ENCODE data around the gene UGT1A3.
A peak's percentile ranks its signal among the peaks of the same experiment; 100 is the strongest.
"Not testable (repeated sequence)": the region's sequence is repeated elsewhere in the genome, so short reads cannot be mapped to it uniquely, and the experiment has no call there.

Gene UGT1A3

DNA sequence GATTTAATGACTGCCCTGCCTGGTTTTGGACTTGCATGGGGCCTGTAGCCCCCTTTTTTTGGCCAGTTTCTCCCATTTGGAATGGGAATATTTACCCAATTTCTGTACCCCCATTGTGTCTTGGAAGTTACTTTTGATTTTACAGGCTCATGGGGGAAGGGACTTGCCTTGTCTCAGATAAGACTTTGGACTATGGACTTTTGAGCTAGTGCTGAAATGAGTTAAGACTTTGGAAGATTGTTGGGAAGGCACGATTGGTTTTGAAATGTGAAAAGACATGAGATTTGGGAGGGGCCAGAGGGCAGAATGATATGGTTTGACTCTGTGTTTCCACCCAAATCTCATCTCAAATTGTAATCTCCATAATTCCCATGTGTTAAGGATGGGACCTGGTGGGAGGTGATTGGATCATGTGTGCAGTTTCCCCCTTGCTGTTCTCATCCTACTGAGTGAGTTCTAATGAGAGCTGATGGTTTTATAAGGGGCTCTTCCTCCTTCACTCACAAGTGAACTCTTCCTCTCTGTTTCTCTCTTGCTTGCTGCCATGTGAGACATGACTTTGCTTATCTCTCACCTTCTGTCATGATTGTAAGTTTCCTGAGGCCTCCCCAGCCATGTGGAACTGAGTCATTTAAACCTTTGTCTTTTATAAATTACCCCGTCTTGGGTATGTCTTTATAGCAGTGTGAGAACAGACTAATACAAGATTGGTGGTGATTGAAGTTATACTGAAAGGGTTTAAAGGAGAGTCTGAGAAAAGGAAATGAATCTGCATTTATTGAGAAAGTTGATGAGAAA lies 22.6 kb downstream of the UGT1A3 start:
- not testable (repeated sequence) for DNase-seq (ENCODE audit: low read depth); H3K4me3 ChIP-seq (ENCODE audit: low read depth, low read length)

DNA sequence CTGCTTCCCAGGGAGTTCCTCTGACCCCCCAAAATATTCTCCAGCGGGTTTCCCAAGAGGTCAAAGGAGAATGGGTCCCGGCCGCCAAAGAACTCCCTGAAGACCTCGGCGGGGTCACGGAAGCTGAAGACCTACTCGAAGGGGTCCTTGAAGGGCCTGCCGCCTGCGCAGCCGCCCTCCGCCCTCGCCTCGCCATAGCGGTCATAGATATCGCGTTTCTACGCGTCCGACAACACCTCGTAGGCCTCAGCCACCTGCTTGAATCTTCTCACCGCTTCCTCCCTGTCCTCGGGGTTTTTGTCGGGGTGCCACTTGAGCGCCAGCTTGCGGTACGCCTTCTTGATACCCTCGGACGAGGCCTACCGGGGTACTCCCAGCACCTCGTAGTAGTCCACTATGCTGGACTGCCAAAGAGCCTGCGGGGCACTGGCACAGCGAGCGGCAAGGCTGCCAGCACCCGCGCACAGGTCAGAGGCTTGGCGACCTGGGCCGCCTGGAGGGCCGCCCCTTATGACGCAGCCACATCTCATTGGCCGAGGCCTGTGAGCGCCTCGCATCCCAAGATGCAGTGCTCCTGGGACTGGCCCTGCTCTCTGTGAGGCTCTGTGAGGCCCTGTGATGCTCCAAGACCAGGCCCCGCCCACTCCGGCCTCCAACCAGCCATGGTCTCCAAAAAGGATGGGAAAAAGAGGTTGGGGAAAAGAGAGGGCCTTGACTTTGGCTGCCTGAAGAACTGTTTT lies 26.2 kb downstream of the UGT1A3 start:
- H3K4me3 ChIP-seq (ENCODE audit: low read depth, low read length) = no peak overlapping the region
- DNase-seq (ENCODE audit: low read depth) = no peak

DNA sequence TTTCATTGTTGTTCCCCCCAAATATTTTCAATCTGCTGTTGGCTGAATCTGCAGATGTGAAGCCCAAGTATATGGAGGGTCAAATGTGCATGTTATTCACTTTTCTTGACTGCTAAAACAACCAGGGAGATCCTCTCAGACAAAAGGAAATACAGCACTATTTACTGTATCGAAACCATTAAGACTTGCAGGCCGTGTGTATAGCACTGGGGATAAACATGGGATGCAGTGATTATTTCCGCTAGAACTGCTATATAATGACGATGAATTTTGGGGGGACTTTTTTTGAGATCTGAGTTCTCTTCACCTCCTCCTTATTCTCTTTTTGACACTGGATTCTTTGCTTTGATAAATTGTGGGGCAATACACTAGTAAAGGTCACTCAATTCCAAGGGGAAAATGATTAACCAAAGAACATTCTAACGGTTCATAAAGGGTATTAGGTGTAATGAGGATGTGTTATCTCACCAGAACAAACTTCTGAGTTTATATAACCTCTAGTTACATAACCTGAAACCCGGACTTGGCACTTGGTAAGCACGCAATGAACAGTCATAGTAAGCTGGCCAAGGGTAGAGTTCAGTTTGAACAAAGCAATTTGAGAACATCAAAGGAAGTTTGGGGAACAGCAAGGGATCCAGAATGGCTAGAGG lies 27.7 kb downstream of the UGT1A3 start:
- no peak for DNase-seq (ENCODE audit: low read depth)
- H3K4me3 ChIP-seq (ENCODE audit: low read depth, low read length) = no peak overlapping the region

DNA sequence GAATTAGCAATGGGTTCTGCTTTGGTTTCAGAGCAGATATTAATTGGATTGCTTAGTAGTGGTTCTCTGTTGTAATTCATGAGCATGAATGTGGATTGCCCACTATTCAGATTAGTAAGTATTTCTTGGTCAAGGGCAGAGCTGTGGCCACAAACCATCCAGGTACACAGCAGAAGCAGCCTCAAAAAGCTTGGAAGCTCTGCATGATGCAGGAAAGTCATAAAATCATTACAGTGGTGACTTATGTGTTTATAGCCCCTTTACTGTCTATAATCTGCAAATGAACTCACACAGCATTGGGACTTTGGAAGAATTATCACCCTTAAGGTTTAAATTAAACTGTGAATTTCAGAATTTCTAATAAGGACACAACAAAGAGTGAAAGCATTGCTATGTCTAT lies 29.3 kb downstream of the UGT1A3 start:
- DNase-seq (ENCODE audit: low read depth) = no peak

DNA sequence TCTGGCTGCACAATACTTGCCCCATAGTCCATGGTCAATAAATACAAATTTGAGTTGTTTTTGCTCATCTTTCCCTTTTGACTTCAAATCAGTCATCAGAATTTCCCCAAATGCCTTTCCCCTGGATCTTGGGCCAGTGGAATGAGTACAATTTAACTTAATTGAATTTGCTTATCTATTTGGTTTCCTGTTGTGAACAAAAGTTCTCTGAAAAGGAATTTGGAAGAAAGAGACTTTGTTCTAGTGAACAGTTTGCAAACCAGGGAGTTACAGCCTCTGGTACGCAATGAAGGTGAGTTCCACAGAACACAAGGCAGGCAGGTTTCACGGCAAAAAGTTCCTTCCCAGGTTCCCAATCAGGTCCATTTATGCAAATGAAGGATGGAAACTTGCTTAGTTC lies 30.0 kb downstream of the UGT1A3 start:
- no peak overlapping the region for H3K4me3 ChIP-seq (ENCODE audit: low read depth, low read length)
- no peak for DNase-seq (ENCODE audit: low read depth)

More for the DNA sequence above, 29.3 kb downstream of the UGT1A3 start:
- no peak overlapping the region for H3K4me3 ChIP-seq (ENCODE audit: low read depth, low read length)

DNA sequence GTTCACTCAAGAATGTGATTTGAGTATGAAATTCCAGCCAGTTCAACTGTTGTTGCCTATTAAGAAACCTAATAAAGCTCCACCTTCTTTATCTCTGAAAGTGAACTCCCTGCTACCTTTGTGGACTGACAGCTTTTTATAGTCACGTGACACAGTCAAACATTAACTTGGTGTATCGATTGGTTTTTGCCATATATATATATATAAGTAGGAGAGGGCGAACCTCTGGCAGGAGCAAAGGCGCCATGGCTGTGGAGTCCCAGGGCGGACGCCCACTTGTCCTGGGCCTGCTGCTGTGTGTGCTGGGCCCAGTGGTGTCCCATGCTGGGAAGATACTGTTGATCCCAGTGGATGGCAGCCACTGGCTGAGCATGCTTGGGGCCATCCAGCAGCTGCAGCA lies 31.2 kb downstream of the UGT1A3 start, which contains the start of gene UGT1A1:
TSS of gene UGT1A1 (plus strand) at position 228 of the 400 bp plus-strand sequence. CDS start at position 246, 18 bp downstream.
- DNase-seq (ENCODE audit: low read depth) = no peak
- no peak within 1 kb of the TSS for H3K4me3 ChIP-seq (ENCODE audit: low read depth, low read length)

DNA sequence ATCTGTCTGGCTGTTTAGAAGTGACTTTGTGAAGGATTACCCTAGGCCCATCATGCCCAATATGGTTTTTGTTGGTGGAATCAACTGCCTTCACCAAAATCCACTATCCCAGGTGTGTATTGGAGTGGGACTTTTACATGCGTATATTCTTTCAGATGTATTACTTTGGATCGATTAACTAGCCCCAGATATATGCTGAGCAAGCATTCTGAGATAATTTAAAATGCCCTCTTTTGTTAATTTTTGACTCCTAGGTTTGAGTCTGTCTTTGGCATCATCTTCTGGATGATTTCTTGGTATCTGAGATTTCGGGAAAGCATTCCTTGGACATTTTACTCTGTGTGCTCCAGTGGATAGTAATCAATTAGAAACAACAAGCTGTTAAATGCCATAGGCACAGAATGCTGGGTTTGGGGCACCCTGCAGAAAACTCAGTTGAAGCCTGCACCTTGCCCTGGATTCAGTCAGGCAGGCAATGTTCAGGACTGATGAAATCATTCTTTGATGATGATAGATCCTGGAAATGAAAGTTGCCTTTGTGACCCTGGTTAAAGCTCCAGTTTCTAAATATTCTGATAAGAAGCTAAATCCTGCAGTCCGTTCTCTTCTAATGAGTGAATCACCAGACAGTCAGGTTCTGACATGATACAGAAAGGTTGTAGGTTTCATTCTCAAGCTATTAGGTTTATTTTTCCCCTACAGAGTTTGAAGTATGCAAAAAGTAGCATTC lies 32.4 kb downstream of the UGT1A3 start:
- DNase-seq (ENCODE audit: low read depth) = no peak
- H3K4me3 ChIP-seq (ENCODE audit: low read depth, low read length) = no peak overlapping the region

DNA sequence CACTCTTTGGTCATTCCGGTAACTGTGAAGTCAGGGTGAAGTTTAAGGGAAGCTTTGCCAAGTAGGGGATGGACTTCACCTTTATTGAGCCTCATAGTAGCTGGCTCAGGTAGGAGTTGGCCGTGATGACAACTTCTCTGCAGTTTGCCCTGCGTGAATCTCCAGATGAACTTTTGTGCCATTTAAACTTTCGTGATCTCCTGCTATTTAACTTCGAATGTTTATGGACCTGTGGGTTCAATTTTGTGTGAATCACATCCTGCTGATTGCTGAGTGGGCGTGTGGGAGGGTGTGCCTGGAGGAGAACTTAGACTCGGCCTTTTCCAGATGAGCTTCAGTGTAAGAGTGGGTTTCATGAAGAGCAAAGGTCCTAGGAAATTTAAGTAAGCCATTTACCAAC lies 35.4 kb downstream of the UGT1A3 start:
- H3K4me3 ChIP-seq (ENCODE audit: low read depth, low read length) = no peak overlapping the region

DNA sequence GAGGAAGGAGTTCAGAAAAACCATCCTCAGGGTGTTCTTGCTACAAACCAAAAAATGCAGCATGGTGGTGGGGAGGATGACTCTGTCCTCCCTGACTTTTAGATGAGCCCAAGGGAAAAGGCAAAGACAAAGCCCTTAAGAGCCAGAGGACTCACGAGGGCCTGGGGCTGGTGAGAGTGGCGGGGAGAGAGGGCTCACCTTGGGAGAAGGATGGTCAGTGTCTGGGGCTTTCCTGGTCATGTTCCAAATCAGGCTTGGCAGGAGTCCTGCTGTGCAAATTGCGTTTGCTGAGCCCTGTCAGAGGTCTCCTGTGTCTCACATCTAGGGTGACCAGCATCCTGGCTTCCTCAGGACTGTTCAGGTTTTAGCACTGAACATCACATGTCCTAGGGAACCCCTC lies 35.9 kb downstream of the UGT1A3 start:
- DNase-seq (ENCODE audit: low read depth) = no peak
- H3K4me3 ChIP-seq (ENCODE audit: low read depth, low read length) = no peak overlapping the region

More for the DNA sequence above, 35.4 kb downstream of the UGT1A3 start:
- peak; percentile 5 for DNase-seq (ENCODE audit: low read depth)

DNA sequence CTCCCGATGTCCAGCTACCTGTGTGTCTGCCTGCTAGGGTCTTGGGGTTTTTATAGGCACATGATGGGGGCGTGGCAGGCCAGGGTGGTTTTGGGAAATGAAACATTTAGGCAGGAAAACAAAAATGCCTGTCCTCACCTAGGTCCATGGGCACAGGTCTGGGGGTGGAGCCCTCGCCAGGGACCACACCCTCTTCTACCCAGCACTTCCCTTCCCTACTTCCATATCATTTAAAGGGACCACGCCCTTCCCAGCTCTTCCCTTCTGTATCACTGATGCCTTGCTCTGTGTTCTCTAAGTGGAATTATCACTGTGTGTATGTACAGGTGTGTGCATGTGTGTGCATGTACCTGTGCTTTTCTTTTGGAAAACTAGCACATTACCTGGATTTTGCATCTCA lies 37.6 kb downstream of the UGT1A3 start:
- no peak for DNase-seq (ENCODE audit: low read depth)
- H3K4me3 ChIP-seq (ENCODE audit: low read depth, low read length) = no peak overlapping the region

DNA sequence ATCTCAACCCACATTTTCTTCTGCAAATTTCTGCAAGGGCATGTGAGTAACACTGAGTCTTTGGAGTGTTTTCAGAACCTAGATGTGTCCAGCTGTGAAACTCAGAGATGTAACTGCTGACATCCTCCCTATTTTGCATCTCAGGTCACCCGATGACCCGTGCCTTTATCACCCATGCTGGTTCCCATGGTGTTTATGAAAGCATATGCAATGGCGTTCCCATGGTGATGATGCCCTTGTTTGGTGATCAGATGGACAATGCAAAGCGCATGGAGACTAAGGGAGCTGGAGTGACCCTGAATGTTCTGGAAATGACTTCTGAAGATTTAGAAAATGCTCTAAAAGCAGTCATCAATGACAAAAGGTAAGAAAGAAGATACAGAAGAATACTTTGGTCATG lies 39.2 kb downstream of the UGT1A3 start:
- no peak for DNase-seq (ENCODE audit: low read depth)
- no peak overlapping the region for H3K4me3 ChIP-seq (ENCODE audit: low read depth, low read length)

DNA sequence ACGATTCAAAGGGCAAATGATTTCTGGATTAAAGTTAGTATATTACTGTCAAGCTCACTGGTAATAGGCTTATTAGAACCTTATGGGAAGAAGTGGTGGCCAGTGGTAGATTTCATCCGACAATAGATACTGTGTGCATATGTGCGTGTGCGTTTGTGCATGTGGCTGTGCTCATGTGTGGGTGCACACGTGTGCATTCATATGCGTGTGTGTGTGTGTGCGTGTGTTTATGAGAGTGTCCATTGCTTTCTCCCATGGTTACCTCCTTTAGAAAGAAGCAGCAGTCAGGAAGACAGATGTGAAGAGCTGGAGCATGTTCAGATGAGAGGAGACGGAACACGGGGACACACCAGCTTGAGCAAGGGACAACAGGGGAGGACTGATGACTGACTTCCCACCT lies 40.4 kb downstream of the UGT1A3 start:
- H3K4me3 ChIP-seq (ENCODE audit: low read depth, low read length) = no peak overlapping the region
- no peak for DNase-seq (ENCODE audit: low read depth)

DNA sequence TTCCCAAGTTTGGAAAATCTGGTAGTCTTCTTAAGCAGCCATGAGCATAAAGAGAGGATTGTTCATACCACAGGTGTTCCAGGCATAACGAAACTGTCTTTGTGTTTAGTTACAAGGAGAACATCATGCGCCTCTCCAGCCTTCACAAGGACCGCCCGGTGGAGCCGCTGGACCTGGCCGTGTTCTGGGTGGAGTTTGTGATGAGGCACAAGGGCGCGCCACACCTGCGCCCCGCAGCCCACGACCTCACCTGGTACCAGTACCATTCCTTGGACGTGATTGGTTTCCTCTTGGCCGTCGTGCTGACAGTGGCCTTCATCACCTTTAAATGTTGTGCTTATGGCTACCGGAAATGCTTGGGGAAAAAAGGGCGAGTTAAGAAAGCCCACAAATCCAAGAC lies 43.3 kb downstream of the UGT1A3 start:
- H3K4me3 ChIP-seq (ENCODE audit: low read depth, low read length) = no peak overlapping the region
- DNase-seq (ENCODE audit: low read depth) = no peak

DNA sequence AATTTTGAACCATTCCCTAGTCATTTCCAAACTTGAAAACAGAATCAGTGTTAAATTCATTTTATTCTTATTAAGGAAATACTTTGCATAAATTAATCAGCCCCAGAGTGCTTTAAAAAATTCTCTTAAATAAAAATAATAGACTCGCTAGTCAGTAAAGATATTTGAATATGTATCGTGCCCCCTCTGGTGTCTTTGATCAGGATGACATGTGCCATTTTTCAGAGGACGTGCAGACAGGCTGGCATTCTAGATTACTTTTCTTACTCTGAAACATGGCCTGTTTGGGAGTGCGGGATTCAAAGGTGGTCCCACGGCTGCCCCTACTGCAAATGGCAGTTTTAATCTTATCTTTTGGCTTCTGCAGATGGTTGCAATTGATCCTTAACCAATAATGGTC lies 43.7 kb downstream of the UGT1A3 start:
- DNase-seq (ENCODE audit: low read depth) = no peak
- no peak overlapping the region for H3K4me3 ChIP-seq (ENCODE audit: low read depth, low read length)

DNA sequence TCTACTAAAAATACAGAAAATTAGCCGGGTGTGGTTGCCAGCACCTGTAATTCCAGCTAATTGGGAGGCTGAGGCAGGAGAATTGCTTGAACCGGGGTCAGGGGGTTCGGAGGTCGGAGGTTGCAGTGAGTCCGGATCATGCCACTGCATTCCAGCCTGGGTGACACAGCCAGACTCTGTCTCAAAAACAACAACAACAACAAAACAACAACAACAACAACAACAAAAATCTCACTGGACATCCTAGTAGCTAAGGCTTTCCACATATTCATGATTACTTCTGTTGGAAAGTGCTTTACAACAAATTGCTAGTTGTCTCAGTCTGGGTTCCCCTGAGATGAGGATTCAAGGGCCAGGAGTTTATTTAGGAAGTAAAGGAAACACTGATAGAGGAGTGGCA lies 45.0 kb downstream of the UGT1A3 start:
- DNase-seq (ENCODE audit: low read depth) = no peak

DNA sequence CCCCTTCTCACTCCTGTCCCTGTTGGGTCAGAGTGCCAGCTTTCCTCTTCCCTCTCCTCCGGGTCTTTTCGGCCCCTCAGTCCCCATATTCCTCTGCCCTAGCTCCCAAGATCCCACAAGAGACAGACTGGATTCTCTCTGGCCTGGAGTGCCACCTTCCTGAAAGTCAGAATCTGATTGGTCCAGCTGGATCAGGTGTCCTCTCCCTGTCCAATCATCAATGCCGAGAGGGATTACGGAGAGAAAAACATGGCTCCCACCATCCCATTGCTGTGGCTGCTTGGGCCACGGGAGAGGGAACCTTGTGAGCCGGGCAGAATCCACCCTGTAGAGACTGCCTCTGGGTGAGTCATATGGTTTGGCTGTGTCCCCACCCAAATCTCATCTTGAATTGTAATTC lies 46.6 kb downstream of the UGT1A3 start:
- no peak overlapping the region for H3K4me3 ChIP-seq (ENCODE audit: low read depth, low read length)
- no peak for DNase-seq (ENCODE audit: low read depth)

More for the DNA sequence above, 45.0 kb downstream of the UGT1A3 start:
- H3K4me3 ChIP-seq (ENCODE audit: low read depth, low read length) = no peak overlapping the region

DNA sequence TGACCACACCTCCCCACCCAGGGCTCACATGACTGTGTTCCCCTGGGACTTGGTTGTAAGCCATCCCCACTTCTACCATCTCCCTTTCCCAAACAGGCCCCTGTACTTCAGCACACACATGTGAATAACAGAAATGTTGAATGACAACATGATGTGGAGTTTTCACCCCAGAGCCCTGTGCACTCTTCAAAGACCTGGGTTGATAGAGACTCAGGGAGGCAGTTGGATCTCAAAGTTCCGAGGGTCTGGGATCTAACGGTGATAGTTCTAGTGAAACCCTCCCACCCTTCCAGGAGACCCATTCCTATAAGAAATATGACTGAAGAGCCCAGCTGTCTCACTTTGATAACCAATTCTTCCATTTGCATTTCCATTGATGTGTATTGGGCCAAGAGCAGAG lies 49.2 kb downstream of the UGT1A3 start, which contains the start of gene MROH2A:
TSS of gene MROH2A (plus strand) at position 301 of the 400 bp plus-strand sequence. CDS start 1,029 bp downstream, outside the sequence.
- no peak for DNase-seq (ENCODE audit: low read depth)
- H3K4me3 ChIP-seq (ENCODE audit: low read depth, low read length) = no peak within 1 kb of the TSS

DNA sequence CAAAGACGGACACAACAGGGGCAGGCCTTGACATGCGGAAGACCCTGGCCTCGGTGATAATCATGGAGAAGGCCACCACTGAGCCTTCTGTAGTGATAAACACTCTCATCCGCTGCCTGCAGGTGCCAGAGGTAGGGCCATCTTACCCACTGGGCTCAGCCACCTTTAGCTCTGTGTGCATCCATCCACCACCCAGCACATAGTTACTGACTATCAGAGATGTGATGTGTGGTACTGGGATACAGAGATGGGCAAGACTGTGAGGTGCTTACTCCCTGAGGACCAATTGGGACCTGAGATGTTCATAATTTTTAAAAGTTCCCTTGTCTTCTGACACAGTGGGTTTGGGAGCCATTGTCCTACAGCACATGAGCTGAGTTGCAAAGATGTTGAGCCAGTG lies 50.9 kb downstream of the UGT1A3 start:
- H3K4me3 ChIP-seq (ENCODE audit: low read depth, low read length) = no peak overlapping the region
- DNase-seq (ENCODE audit: low read depth) = no peak

DNA sequence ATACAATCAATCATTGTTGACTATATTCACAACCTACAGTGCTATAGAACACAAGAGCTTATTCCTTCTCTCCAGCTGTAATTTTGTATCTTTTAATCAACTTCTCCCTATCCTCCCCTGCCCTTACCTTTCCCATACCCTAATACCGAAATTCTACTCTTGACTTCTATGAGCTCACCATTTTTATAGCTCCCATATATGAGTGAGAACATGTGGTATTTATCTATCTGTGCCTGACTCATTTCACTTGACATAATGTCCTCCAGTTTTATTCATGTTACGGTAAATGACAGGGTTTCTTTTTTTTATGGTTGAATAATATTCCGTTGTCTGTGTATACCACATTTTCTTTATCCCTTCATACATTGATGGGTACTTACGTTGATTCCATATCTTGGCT lies 51.9 kb downstream of the UGT1A3 start:
- no peak for DNase-seq (ENCODE audit: low read depth)
- no peak overlapping the region for H3K4me3 ChIP-seq (ENCODE audit: low read depth, low read length)

DNA sequence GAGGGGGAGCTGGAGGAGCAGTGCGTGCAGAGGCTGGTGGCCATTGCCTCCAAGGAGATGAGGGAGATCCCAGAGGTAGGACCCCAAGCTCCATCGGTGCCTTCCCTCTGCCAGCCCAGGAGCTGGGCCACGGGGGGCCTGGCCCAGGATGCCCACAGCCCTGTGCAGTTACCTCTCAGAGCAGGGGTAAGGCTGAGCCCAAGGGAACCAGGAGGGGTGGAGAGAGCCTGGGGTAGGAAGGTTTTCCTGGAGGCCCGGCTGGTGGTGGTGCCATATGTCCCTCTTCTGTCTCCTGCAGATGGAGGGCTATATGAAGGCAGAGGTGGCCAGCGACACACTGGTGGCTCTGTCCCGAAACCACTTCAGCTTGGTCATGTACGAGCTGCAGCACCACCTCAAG lies 60.7 kb downstream of the UGT1A3 start:
- no peak overlapping the region for H3K4me3 ChIP-seq (ENCODE audit: low read depth, low read length)
- no peak for DNase-seq (ENCODE audit: low read depth)

Data from skeletal muscle cell (primary cell).